ENCODE results near the gene TMEM132A.

Gene TMEM132A

DNA sequence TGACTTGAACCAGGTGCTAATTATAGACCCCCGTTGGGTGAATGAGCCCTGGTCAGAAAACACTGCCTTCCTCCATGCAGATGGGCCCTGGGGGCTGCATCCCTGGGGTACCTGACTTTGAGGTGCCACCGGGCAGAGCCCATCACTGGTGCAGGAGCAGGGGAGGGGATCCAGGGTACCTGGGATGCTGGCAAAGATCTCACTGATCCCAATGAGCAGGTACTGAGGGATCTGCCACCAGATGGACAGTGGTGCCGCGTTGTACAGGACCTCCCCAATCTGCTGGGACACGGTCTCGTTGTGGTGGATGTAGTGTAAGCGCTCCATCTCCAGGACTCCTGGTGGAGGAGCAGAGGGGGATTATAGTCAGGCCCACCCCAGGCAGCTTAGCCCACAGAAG is 15.0 kb downstream of the TMEM132A start:
- no peak for DNase-seq

DNA sequence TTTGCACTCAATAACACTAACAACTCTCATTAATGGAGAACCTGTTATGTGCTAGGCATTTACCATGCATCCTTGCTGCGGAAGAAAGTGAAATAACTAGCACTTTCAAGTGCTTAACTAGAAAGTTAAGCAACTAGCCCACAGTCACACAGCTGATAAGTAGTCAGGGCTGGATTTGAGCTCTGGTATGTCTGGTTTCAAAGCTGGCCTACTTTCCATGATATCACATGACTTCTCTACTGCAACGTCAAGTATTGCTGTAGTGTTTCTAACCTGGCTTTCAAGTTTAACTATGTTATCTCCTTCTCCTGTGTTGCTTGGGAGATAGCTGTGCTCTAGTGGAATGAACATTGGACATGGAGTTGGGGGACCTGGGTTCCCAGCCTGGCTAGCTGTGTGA is 15.6 kb downstream of the TMEM132A start:
- DNase-seq = no peak

DNA sequence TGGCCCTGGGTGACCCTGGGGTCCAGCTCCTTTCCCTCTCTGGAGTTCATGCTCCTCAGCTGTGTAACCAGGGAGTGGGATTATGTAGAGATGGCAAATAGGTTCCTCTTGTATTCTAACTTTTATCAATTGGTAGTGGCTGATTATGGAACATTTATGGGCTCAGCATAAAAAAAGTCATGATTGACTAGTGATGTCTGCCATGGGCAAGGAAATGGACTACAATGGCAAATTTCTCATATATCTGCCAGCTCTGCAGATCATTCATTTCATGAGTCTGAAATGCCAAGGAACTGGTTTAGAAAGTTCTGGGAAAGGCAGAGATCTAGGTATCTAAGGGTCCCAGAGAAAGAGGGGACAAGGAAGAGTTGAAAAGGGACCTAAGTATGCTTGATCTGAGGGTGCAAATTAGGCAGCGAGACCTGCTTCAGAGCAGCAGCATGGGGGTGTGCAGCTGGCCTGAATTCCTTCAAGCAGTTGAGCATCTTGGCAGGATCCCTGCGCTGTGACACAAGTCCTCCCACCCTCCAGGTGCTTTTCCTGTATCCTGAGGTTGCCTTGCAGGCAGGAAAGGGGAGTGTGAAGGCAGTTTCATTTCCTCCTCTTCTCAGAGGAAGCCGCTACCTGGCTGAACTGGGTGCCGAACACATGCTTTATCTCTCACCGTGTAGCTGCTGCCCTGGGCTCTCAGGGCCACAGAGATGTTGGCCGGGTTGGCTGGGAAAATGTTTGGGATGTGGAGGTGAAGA is 17.3 kb downstream of the TMEM132A start:
- DNase-seq = no peak

DNA sequence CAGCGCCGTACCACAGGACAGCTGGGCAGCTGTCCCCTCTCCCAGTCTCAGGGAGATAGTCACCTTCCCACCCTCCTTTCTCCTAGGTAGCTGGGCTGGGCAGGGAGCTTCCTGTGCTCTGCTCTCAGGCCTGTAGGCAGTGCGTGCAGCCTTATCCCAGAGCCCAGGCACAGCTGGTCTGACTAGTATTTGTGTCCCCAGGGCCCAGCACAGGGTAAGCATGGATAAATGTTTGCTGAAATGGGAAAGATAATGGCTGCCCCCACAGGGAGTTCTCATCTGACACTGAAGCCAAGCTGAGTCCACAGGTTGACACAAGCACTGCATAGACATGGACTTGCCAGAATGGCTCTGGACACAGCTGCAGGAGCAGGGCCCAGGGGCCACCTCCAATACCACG is 18.0 kb downstream of the TMEM132A start:
- no peak for DNase-seq

DNA sequence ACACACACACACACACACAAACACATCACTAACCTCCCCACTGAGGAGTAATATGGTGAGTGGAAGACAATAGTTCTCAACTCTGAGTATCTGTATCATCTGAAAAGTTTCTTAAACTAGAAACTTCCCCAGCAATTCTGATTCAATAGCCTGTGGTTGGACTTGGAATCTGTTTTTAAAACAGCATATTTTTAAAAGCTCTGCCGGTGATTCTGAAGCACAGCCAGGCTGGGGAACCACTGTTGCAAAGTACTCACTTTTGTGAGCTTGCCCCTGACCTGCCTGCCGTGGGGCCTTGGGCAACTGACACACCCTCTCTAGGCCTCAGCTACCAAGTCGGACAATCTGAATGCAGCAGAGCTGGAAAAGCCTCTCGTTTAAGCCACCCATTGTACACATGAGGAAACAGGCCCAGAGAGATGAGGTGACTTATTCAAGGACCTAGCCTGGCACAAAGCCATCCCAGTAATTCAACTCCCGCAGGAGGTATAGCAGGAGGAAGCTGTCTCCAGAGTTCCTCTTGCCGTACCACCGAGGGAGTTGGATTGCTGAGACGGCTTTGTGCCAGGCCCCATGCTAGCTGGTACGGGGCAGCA is 18.8 kb downstream of the TMEM132A start:
- no peak for DNase-seq

DNA sequence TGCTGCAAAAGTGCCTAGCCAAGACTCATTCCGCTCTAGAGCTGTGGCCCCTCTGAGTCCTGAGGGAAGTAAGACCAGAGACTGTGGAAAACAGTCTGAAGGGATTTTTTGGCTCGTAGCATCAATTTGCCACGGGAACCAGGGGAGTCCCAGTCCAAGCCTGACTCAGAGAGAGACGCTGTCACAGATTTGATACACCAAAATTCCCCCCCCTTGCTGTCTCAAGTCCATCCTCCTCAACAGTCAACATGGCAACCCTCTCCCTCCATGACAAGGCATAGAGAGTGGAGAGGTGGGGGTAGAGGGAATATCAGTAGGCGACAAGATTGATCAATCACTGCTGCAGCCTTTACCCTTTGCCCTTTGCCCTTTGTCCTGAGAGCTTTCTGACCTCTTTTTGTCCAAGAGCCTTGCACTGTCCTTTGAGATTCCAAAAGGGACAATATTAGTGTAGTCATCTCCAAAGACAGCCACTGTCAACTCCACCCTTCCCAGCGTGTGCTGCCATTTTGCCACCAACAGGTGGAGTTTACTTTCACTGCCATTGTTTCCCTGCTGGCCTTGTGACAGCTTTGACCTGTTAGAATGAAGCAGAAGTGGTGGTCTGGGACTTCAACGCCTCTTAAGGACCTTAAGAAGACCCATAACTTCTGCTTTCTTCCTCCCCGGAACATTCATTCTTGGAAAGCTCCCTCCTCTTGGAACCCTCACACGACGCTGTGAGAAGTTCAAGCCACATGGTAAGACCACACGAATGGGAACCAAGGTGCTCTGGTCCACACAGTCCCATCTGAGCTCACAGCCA is 20.4 kb downstream of the TMEM132A start:
- DNase-seq = no peak

DNA sequence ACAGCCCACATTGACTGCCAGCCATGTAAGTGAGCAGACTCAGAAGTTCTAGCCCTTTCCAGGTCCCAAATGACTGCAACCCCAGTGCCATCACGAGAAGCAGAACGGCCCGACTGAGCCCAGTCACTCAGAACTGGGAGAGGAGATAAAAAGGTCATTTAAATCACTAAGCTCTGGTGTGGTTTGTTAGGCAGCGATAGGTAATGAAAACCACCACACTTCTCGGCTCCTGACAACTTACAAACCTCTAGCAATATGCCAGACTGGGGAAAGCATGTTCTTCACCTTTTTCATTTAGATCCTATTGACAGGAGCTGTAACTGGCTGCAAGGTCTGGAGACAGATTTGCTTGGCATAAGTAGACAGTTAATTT is 21.0 kb downstream of the TMEM132A start:
- no peak for DNase-seq

DNA sequence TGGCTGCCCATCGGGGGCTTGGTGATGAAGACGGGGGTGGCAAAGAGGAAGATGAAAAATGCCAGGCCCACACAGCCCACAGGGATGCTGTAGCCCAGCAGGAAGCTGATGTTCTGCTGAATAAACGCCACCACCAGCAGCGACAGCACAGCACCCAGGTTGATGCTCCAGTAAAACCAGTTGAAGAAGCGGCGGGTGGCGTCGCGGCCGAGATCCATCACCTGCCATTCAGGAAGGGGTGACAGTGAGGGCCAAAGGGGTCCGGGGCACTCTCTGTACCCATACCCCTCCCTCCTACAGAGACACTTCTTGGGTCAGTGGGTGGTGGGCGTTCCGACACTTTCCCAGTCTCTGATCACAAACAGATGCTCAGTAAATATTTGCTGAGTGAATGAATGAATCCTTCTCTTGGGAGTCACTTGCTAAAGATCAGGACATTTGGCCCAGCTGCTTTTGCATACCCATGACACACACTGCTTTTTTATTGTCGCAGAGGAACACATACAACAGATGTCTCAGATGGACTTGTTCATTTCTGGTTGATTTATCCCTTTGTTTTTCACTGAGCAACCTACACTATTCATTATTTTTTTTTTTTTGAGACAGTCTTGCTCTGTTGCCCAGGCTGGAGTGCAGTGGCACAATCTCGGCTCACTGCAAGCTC is 22.5 kb downstream of the TMEM132A start:
- no peak for DNase-seq

DNA sequence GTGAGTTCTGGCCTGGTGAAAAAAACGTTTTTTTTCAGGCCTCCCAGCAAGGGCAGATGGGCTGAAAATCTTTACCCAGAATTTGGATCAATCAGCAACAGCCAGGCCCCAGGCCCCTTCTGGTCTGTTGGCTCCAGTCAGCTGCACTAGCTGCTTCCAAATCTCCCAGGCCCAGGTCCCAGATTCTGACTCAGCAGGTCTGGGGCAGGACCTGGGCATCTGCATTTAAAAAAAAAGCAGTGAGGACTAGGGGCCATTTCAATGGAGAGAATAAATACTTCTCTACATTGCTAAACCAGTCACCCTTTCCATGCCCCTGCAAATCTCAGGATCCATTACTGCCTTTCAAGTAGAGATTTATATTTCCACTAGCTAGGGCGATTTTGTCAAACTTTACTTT is 23.4 kb downstream of the TMEM132A start:
- DNase-seq = no peak

DNA sequence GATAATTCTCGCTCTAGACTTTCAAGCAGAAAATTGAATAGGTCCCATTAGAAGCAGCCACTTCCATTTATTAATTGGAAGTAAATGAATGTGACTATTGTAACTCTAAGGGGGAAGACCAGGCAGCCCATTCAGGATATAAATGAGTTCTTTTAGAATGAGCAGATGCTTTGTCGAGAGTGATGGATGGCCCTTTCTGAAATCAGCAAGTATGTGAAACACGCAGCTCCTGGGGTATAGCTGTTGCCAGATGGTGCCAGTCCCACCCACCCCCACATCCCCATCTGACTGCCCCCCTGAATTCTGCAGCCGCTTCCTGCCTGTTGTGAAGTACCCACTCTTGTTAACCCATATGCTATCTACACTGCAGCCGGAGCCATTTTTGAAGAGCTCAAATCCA is 24.0 kb downstream of the TMEM132A start:
- DNase-seq = no peak

DNA sequence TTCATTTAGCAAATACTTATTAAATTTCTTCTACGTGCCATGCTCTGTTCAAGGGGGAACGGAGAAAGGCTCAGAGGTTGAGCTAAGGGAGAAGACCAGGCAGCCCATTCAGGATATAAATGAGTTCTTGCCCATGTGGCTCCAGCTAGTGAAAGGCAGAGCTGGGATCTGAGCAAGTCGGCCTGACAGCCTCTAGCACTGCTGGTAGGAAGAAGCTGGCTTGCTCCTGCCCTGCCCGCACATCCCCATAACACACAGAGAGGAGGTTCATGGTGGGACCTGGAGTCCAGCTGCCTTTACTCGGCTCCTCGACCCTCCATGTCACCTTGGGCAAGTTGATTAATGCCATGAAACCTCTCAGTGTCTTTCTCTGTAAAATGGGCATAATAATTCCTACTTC is 25.8 kb downstream of the TMEM132A start:
- DNase-seq = no peak

DNA sequence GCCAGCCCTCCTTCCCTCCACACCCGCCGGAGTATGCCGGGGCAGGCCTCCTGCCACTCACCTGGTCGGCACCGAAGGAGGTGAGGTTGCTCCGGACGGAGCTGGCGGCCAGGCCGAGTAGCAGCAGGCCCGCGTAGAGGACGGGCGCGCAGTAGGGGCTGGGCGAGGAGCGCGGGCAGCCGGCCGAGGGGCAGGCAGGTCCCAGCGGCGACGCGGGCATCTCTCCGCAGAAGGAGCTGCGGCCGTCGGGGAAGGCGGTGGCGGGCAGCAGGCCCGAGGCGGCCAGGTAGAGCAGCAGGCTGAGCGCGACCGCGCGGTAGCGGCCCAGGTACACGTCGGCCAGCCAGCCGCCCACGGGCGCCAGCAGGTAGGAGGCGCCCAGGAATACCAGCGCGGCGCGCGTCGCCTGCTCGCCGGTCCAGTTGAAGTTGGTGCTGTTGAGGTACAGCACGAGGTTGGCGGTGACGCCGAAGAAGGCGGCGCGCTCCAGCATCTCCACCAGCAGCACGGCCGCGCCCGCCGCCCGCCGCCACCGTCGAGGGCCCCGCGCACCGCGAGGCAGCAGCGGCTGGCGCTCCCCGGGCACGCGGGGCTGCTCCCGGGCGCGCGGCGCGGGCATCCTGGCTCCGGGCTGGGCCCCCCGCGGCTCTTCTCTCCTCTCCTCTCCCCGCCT is 26.8 kb downstream of the TMEM132A start:
- DNase-seq = peak in 1 of 2 experiments; percentile 20

DNA sequence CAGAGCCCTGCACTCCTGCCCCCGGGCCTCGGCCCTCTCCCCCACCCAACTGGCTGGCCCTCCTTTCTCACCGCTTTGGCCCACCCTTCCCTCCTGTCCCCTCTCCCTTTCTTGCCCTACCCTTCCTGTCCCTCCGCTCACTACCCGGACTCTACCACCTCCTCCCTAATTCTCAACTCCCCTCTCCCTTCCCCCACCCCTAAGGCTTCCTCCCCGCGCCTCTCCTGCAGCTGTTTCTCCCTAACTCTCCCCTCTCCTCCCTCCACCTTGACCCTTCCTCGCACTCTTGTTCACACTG is 27.3 kb downstream of the TMEM132A start:
- no peak for DNase-seq

DNA sequence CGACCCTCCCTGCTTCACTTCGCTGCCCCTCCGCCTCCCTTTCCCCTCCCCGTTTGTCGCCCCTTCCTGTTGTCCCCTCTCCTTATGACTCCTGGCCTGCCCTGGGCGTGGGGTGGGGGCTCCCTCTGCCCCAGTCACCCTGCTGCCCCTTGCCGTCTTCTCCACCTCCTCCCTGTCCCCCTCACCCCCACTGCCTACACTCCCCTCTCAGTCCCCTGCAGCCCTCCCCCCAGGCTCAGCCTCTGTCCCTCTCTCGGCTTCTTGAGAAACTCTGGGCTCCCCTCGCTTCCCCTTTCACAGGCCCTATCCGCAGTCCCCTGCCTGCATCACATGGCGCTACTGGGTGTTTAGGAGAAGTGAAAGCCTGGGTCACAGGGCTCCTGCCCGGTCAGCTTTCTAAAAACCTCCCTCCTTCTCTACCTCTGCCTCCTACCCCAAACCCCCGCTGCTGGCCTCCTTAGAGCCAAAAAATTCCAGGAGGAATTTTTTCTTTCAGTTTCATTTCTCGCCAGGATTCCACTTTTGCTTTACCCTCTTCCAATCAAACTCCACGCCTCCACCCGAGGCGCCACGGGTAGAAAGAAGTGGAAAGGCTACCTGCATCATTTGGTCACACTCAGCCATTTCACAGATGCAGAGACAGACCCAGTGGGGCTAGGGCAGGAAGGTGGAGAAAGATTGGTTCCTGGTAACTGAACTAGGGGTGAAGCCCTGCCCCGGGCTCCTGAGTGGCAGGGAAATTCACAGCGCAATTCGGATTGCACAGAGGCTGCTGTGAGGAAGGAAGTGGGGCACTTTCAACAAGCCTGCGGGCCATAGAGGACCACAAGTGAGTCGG is 27.9 kb downstream of the TMEM132A start, which contains the start of gene SLC15A3:
Gene SLC15A3 (minus strand): TSS at position 273 of the 838 bp plus-strand sequence. CDS start 625 bp downstream, outside the sequence.
- peak in 1 of 2 experiments; percentile 36 for DNase-seq

DNA sequence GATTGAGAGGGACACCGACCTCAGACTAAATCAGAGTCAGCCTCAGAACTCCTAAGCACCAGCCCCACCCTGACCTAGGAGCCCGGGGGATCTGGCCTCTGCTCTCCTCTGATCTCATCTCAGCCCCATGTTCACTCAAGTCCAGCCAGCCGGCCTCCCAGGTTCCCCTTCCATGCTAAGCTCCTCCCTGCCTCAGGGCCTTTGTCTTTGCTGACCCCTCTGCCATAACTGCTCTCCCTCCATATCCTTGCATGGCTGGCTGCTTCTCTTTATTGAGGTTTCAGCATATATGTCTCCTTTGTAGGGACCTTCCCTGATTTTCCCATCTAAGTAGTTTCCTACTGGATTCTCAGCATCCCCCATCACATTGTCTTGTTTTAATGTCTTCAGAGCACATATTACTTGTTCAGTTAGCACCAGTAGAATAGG is 28.5 kb downstream of the TMEM132A start:
- no peak for DNase-seq

DNA sequence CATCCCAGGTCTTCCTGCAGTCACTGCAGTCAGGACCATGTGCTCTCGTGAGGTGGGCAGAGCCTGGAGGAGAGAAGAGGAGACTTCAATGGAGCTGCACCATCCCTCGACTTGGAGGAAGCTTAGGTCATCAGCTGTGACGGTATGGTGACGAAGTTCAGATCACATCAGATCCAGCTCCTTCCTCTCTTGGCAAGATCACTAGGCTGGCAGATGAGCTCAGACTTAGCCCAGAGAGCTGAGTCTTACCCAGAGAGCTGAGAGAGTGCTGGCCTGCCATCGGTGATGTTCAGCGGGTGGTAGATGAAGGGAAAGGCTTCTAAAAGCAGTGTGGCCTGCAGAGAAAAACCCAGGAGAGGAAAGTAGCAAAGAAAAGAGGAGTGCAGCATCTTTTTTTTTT is 29.5 kb downstream of the TMEM132A start:
- no peak for DNase-seq

DNA sequence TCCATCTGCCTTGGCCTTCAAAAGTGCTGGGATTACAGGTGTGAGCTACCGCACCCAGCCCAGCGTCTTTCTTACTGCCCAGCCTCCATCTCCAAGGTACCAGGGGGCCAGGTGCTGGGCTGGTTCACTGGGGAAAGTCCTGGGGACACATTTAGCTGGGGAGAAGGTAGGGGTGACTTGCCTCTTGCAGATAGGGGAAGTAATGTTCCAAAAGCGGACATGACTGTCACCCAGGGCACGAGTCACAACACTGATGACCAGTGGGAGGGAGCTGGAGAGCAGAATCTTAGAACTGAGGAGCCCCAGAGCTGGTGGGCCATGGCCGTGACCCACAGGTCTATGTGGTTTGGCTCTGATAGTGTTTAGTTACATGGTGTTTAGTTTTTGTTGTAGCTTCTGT is 30.2 kb downstream of the TMEM132A start:
- DNase-seq = no peak

DNA sequence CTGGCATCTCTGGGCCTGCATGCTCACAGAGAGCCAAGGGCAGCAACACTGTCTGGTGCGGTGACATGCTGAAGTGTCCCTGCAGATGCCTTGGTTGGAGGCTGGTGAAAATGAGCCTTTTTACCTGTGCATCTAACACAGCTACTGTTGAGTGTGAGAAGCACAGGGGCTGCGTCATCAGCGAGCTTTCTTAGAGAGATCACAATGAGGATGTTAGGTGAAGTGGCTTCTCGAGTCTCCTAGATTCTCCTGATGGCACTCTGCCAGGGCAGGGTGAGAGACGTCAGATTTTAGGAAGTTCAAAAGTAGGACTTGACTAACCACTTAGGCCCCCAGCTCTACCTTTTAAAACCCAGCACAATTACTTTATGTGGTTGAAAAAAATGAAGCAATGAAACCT is 31.3 kb downstream of the TMEM132A start:
- DNase-seq = no peak

DNA sequence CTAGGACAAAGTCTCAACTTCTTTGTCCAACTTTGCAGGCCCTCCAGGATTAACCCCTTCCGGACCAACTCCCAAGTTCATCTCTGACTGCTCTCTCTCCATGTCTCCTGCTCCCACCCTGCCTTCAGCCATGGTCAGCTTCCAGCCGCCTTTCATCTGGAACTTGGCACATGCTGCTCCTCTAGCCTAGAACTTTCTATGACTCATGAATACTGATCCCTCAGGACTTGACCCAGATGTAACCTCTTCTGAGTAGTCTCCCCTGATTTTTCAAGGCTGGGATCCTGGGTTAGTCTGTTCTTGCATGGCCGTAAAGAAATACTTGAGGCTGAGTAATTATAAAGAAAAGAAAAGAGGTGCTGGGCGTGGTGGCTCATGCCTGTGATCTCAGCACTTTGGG is 32.9 kb downstream of the TMEM132A start:
- no peak for DNase-seq

DNA sequence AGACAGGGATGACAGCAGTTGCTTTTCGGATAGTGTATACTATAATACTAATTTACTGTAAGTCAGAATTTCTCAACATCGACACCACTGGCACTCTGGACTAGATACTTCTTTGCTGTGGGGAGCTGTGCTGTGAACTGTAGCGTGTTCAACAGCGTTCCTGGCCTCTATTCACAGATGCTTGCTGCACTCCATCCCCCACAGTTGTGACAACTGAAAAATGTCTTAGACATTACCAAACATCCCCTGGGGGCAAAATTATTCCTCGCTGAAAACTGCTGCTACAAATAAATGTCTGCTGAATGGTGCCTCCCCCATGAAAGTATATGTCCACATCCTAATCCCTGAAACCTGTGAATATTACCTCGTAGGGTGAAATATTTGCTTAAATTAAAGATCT is 35.2 kb downstream of the TMEM132A start:
- no peak for DNase-seq

DNA sequence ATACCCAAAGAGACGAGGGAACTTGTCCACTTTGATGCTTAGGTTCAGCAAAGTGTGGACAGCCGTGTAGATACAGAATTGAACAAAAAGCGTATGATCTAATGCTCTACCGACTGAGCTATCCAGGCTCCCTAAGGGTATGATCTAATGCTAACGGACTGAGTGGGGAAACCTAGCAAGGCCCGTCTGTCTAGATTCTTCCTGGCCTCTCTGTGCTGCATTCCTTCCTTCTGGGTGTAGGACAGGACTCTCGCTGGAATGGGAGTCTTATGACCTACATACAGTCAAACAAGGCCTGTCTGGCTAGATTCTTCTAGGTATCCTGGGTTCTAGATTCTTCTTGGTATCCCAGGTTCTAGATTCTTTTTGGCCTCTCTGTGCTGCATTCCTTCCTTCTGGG is 36.1 kb downstream of the TMEM132A start:
- DNase-seq = no peak

DNA sequence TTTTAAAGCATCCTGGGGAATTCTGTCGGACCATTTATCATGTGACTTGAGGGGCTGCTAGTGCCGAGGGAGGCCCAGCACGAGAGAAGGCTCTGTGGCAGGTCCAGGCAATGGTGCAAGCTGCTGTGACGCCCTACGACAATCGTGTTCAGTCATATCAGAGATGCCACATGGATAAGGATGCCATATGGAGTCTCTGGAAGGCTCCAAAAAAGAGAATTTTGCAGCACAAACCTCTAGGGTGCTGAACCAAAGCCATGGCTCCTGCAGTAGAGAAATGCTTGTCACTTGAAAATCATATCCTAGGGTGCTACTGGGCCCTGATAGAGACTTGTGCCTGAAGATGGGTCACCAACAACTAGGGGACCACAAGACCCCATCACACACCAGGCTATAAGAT is 40.5 kb downstream of the TMEM132A start:
- no peak for DNase-seq

Measured in stimulated activated CD4-positive, alpha-beta T cell treated with anti-CD3 and anti-CD28 coated beads, Interleukin-4, amount 100 ng/mL, for 4 hours (primary cell).